Ureter (tissue), 1 donor: ENCODE data around the gene SOX14. TPM values are rescaled to one million over a fixed set of nuclear protein-coding genes. Genes with fewer than 3 reads are reported as not detected.

ENCODE experiments used
- total RNA-seq: library from RNA; stranded (reverse); gene quantifications from one replicate; pipeline ENCODE4 v1.2.4, GENCODE V29; 2023
- donor health status: DM: yes; HTN: yes; CAD: no.

The SOX14 gene
- total RNA-seq, 1 donor from 2014 or later = not detected

Other genes with a start within 250 kb of the SOX14 start
- not detected for gene CLDN18, start 245.8 kb downstream of the SOX14 start, total RNA-seq